HEK293T (cell line): ENCODE measurements around the gene PPFIA3.

Experiments
- CTCF ChIA-PET: fragments of 350-600 bp; formaldehyde crosslinking; extraction: SDS; loops from one replicate; lab custom pipeline; 2021; ENCODE audit warnings: antibody characterized with exemption, inconsistent platforms; lab: Yijun Ruan, JAX
- POLR2A ChIA-PET: fragments of 350-600 bp; formaldehyde crosslinking; extraction: SDS; loops from one replicate; lab custom pipeline; 2020; ENCODE audit warnings: antibody characterized with exemption, inconsistent platforms; lab: Yijun Ruan, JAX
- DNase-seq: peaks from one replicate; pipeline ENCODE4 v3.0.0; 2012; ENCODE audit warnings: mixed read lengths; ENCODE audit errors: extremely low spot score
- ARNT ChIP-seq: fragments of 450-650 bp; IDR thresholded peaks from 2 replicates; pipeline ENCODE4 v1.6.1; 2017; ENCODE audit warnings: mild to moderate bottlenecking
- BHLHE40 ChIP-seq: fragments of 450-650 bp; IDR thresholded peaks from 2 replicates; pipeline ENCODE4 v1.6.1; 2016; ENCODE audit warnings: mild to moderate bottlenecking, moderate library complexity, borderline replicate concordance
- CTBP1 ChIP-seq: fragments of 450-650 bp; IDR thresholded peaks from 2 replicates; pipeline ENCODE4 v1.6.1; 2016; ENCODE audit warnings: borderline replicate concordance
- ELF4 ChIP-seq: fragments of 450-650 bp; IDR thresholded peaks from 2 replicates; pipeline ENCODE4 v1.6.1; 2017; ENCODE audit warnings: antibody characterized with exemption
- FOXA1 ChIP-seq: fragments of 450-650 bp; IDR thresholded peaks from 2 replicates; pipeline ENCODE4 v1.6.1; 2016; ENCODE audit warnings: mild to moderate bottlenecking
- FOXK2 ChIP-seq: fragments of 450-650 bp; IDR thresholded peaks from 2 replicates; pipeline ENCODE4 v1.6.1; 2016; ENCODE audit warnings: mild to moderate bottlenecking
- FOXM1 ChIP-seq: fragments of 450-650 bp; IDR thresholded peaks from 2 replicates; pipeline ENCODE4 v1.6.1; 2017; ENCODE audit warnings: mild to moderate bottlenecking, borderline replicate concordance
- HDGF ChIP-seq: fragments of 450-650 bp; IDR thresholded peaks from 2 replicates; pipeline ENCODE4 v1.6.1; 2017; ENCODE audit warnings: antibody characterized with exemption, borderline replicate concordance
- L3MBTL2 ChIP-seq: fragments of 450-650 bp; conservative IDR thresholded peaks from 2 replicates; pipeline ENCODE4 v1.6.1; 2016; ENCODE audit warnings: mild to moderate bottlenecking
- LEF1 ChIP-seq: fragments of 450-650 bp; IDR thresholded peaks from 2 replicates; pipeline ENCODE4 v1.6.1; 2017; ENCODE audit warnings: mild to moderate bottlenecking, borderline replicate concordance
- NFRKB ChIP-seq: fragments of 450-650 bp; IDR thresholded peaks from 2 replicates; pipeline ENCODE4 v1.6.1; 2016; ENCODE audit warnings: mild to moderate bottlenecking, moderate library complexity
- SP1 ChIP-seq: fragments of 450-650 bp; IDR thresholded peaks from 2 replicates; pipeline ENCODE4 v1.6.1; 2017
- SUZ12 ChIP-seq: fragments of 450-650 bp; IDR thresholded peaks from 2 replicates; pipeline ENCODE4 v1.6.1; 2016; ENCODE audit warnings: mild to moderate bottlenecking
- TARDBP ChIP-seq: fragments of 450-650 bp; IDR thresholded peaks from 2 replicates; pipeline ENCODE4 v1.6.1; 2016
- ZNF384 ChIP-seq: fragments of 450-650 bp; IDR thresholded peaks from 2 replicates; pipeline ENCODE4 v1.6.1; 2016
- TF ChIP-seq, protein P1 (sequence below): fragments of 450-650 bp; IDR thresholded peaks from 2 replicates; pipeline ENCODE4 v1.6.1; 2016

Gene PPFIA3

DNA sequence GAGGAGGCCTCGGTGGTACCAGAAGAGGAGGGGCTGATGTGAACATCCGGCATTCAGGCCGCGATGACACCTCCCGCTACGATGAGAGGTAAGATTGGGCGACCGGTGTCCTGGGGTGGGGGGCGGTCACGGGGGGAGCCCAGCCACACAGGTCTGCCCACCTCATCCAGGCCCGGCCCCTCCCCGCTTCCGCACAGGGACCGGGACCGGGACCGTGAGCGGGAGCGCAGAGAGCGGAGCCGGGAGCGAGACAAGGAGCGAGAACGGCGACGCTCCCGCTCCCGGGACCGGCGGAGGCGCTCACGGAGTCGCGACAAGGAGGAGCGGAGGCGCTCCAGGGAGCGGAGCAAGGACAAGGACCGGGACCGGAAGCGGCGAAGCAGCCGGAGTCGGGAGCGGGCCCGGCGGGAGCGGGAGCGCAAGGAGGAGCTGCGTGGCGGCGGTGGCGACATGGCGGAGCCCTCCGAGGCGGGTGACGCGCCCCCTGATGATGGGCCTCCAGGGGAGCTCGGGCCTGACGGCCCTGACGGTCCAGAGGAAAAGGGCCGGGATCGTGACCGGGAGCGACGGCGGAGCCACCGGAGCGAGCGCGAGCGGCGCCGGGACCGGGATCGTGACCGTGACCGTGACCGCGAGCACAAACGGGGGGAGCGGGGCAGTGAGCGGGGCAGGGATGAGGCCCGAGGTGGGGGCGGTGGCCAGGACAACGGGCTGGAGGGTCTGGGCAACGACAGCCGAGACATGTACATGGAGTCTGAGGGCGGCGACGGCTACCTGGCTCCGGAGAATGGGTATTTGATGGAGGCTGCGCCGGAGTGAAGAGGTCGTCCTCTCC lies 11.5 kb upstream of the PPFIA3 start:
- DNase-seq = no peak
- ChIA-PET CTCF (interaction anchor here (2.0 kb wide), 1 partner anchor 10 kb away, joined by 5 read pairs; no protein-coding TSS in a partner anchor), POLR2A (no interaction called here)
- TF ChIP-seq CTBP1 (no peak), ARNT (no peak), FOXA1 (no peak)

GRCh38 chr19:49109051-49109450 lies 10.3 kb upstream of the PPFIA3 start:
- TF ChIP-seq ARNT = no peak
- TF ChIP-seq NFRKB = no peak
- CTCF ChIA-PET = interaction anchor here (2.0 kb wide), 1 partner anchor 11 kb away, joined by 5 read pairs; no protein-coding TSS in a partner anchor
- no peak for DNase-seq
- POLR2A ChIA-PET = interaction anchor here (0.7 kb wide), 1 partner anchor 11 kb away, joined by 3 read pairs; no protein-coding TSS in a partner anchor

DNA sequence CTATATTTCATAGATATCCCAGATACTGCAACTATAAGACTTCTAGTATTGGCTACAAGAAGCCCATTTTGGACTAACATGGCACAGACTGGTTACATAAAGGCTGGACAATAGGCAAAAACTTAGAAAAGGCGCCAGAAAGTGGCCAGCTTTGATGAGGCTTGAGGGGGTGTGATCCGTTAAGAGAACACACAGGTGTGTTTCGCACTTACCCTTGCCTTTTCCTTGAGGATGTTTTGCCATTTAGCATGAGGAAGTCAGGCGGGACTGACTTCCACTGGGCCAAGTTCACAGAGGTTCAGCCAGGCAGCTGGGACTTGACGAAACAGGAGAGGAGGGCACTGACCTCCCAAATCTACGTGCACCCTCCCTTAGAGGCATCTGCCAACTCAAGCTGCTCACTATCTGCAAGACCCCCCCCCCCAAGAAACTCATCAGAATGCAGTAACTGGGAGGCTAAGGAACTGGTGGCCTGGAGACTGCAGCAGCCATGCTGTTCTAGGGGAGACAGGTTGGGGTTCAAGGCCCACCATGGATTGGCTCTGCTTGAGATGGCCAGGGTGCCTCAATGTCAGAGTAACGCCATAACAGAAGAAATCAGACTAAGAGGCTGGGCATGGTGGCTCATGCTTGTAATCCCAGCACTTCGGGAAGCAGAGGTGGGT lies 9.6 kb upstream of the PPFIA3 start:
- ChIA-PET CTCF (interaction anchor here (2.0 kb wide), 1 partner anchor 12 kb away, joined by 5 read pairs; no protein-coding TSS in a partner anchor), POLR2A (no interaction called here)
- TF ChIP-seq NFRKB (no peak), HDGF (no peak), CTBP1 (no peak), FOXK2 (no peak), BHLHE40 (no peak), ZNF384 (no peak), FOXA1 (no peak), ELF4 (no peak), ARNT (no peak), LEF1 (no peak), L3MBTL2 (no peak), SP1 (no peak), TARDBP (no peak), SUZ12 (no peak), FOXM1 (no peak)
- TF ChIP-seq, protein P1, sequence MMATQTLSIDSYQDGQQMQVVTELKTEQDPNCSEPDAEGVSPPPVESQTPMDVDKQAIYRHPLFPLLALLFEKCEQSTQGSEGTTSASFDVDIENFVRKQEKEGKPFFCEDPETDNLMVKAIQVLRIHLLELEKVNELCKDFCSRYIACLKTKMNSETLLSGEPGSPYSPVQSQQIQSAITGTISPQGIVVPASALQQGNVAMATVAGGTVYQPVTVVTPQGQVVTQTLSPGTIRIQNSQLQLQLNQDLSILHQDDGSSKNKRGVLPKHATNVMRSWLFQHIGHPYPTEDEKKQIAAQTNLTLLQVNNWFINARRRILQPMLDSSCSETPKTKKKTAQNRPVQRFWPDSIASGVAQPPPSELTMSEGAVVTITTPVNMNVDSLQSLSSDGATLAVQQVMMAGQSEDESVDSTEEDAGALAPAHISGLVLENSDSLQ = no peak
- no peak for DNase-seq

DNA sequence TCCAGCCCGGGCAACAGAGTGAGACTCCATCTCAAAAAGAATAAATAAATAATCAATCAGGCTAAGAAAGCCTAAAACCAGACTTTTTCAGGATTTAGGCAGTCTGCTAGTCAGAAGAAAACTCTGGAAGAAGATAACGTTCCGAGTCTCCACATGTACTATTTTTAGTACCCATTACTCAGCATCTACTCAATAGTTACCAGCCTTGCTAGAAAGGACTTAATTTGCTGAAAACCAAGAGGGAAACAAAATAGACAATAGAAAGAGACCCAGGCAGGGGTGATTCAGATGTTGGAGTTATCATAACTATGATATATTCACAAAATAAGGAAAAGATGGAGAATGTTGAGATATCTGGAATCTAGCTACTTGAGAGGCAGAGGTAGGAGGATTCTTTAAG lies 8.8 kb upstream of the PPFIA3 start:
- ChIA-PET POLR2A (interaction anchor here (1.2 kb wide), 1 partner anchor 10 kb away, joined by 3 read pairs; no protein-coding TSS in a partner anchor), CTCF (interaction anchor here (0.7 to 1.3 kb wide), 2 partner anchors 13 to 34 kb away, joined by 4 to 13 read pairs; no protein-coding TSS in a partner anchor)
- TF ChIP-seq SP1 (no peak), HDGF (no peak), FOXK2 (no peak), CTBP1 (no peak), ZNF384 (no peak), TARDBP (no peak), ELF4 (no peak), L3MBTL2 (no peak), NFRKB (no peak), FOXA1 (no peak), BHLHE40 (no peak), SUZ12 (no peak), LEF1 (no peak), ARNT (no peak), FOXM1 (no peak)
- TF ChIP-seq, protein P1 = no peak
- DNase-seq = no peak

- ChIA-PET POLR2A (interaction anchor here (1.2 kb wide), 1 partner anchor 10 kb away, joined by 3 read pairs; no protein-coding TSS in a partner anchor), CTCF (interaction anchor here (0.6 to 1.3 kb wide), 3 partner anchors 14 to 64 kb away, joined by 3 to 13 read pairs (median 6); no protein-coding TSS in a partner anchor)
- no peak for TF ChIP-seq SUZ12
- TF ChIP-seq FOXK2 = no peak
- no peak for TF ChIP-seq LEF1
- TF ChIP-seq ELF4 = no peak
- TF ChIP-seq L3MBTL2 = no peak
- TF ChIP-seq BHLHE40 = no peak
- no peak for TF ChIP-seq TARDBP
- TF ChIP-seq NFRKB = no peak
- TF ChIP-seq HDGF = no peak
- no peak for TF ChIP-seq FOXA1
- no peak for TF ChIP-seq ARNT
- TF ChIP-seq FOXM1 = no peak
- TF ChIP-seq ZNF384 = no peak
- no peak for TF ChIP-seq CTBP1
- TF ChIP-seq SP1 = no peak
- TF ChIP-seq, protein P1 = no peak
- no peak for DNase-seq
These were observed 7.9 kb upstream of the PPFIA3 start for GRCh38 chr19:49111218-49111998.
